Mesenchymal stem cell (in vitro differentiated cells and primary cell): ENCODE results near the gene IL1A.
A peak's percentile ranks its signal among the peaks of the same experiment; 100 is the strongest.

ENCODE experiments used
- DNase-seq: peaks from one replicate; pipeline ENCODE4 v3.0.0-alpha.2; 2013
- H2AFZ ChIP-seq: one replicate; pipeline ENCODE4 v1.6.1; 2013; ENCODE audit warnings: low read depth, mild to moderate bottlenecking, control low read depth, inconsistent platforms, low read length, moderate library complexity
- H2AK5ac ChIP-seq: 2 replicates; pipeline ENCODE4 v1.6.1; 2013; ENCODE audit warnings: low read length, moderate library complexity, mild to moderate bottlenecking, inconsistent platforms; ENCODE audit not compliant: severe bottlenecking
- H2BK120ac ChIP-seq: one replicate; pipeline ENCODE4 v1.6.1; 2013; ENCODE audit warnings: low read depth, mild to moderate bottlenecking, inconsistent platforms, low read length, moderate library complexity
- H2BK12ac ChIP-seq, 2 experiments: one replicate each; pipeline ENCODE4 v1.6.1; 2013; ENCODE audit warnings: inconsistent platforms in 2 of 2, low read length in 2 of 2, mild to moderate bottlenecking in 2 of 2, moderate library complexity in 2 of 2, control low read depth in 1 of 2
- H2BK15ac ChIP-seq: one replicate; pipeline ENCODE4 v1.6.1; 2013; ENCODE audit warnings: mild to moderate bottlenecking, low read depth, inconsistent platforms; ENCODE audit not compliant: poor library complexity, severe bottlenecking
- H2BK5ac ChIP-seq: 2 replicates; pipeline ENCODE4 v1.6.1; 2013; ENCODE audit warnings: low read depth, mild to moderate bottlenecking, low read length, control low read depth, inconsistent platforms; ENCODE audit not compliant: poor library complexity, severe bottlenecking
- H3K14ac ChIP-seq, 2 experiments: one replicate each; pipeline ENCODE4 v1.6.1; 2013; ENCODE audit warnings: inconsistent platforms in 2 of 2, low read length in 2 of 2, control low read depth in 1 of 2, mild to moderate bottlenecking in 1 of 2, moderate library complexity in 1 of 2
- H3K18ac ChIP-seq, 2 experiments: one replicate each; pipeline ENCODE4 v1.6.1; 2013; ENCODE audit warnings: inconsistent platforms in 2 of 2, low read length in 2 of 2, control low read depth in 1 of 2, low read depth in 1 of 2, mild to moderate bottlenecking in 1 of 2
- H3K23ac ChIP-seq, 2 experiments: one replicate each; pipeline ENCODE4 v1.6.1; 2013; ENCODE audit warnings: inconsistent platforms in 2 of 2, low read length in 2 of 2, mild to moderate bottlenecking in 2 of 2, moderate library complexity in 2 of 2, control low read depth in 1 of 2
- H3K27ac ChIP-seq: 2 replicates; pipeline ENCODE4 v1.5.1; 2013; ENCODE audit warnings: mild to moderate bottlenecking, moderate library complexity, low read length, control low read depth, inconsistent platforms; ENCODE audit not compliant: poor library complexity, severe bottlenecking
- H3K27me3 ChIP-seq, 2 experiments: 2 replicates each; pipeline versions ENCODE4 v1.6.1 to v1.7.0; 2013; ENCODE audit warnings: low read length in 2 of 2, mild to moderate bottlenecking in 2 of 2, moderate library complexity in 2 of 2, control low read depth in 1 of 2, inconsistent platforms in 1 of 2; ENCODE audit not compliant: control insufficient read depth in 1 of 2, insufficient read depth in 1 of 2
- H3K36me3 ChIP-seq, 2 experiments: 2 replicates each; pipeline versions ENCODE4 v1.6.1 to v1.7.0; 2013; ENCODE audit warnings: low read length in 2 of 2, control low read depth in 1 of 2, inconsistent platforms in 1 of 2, low read depth in 1 of 2, mild to moderate bottlenecking in 1 of 2; ENCODE audit not compliant: insufficient read depth in 2 of 2, control insufficient read depth in 1 of 2
- H3K4ac ChIP-seq, 2 experiments: one replicate each; pipeline ENCODE4 v1.6.1; 2013; ENCODE audit warnings: inconsistent platforms in 2 of 2, low read length in 2 of 2, mild to moderate bottlenecking in 2 of 2, moderate library complexity in 2 of 2, control low read depth in 1 of 2, low read depth in 1 of 2
- H3K4me1 ChIP-seq: 2 replicates; pipeline ENCODE4 v1.6.1; 2013; ENCODE audit warnings: low read depth, low read length, control low read depth; ENCODE audit not compliant: control insufficient read depth, insufficient read depth
- H3K4me2 ChIP-seq: 2 replicates; pipeline ENCODE4 v1.6.1; 2013; ENCODE audit warnings: low read length, mild to moderate bottlenecking, inconsistent platforms; ENCODE audit not compliant: poor library complexity, severe bottlenecking
- H3K4me3 ChIP-seq, 2 experiments: 2 replicates each; pipeline versions ENCODE4 v1.5.1 to v1.7.0; 2013; ENCODE audit warnings: low read length in 2 of 2, mild to moderate bottlenecking in 2 of 2, control low read depth in 1 of 2, low read depth in 1 of 2; ENCODE audit not compliant: insufficient read depth in 1 of 2
- H3K79me1 ChIP-seq: replicated peaks from 2 replicates; pipeline ENCODE4 v1.6.1; 2013; ENCODE audit warnings: mild to moderate bottlenecking, control low read depth, low read length, inconsistent platforms; ENCODE audit not compliant: poor library complexity, severe bottlenecking
- H3K9ac ChIP-seq: 2 replicates; pipeline ENCODE4 v1.7.0; 2013; ENCODE audit warnings: mild to moderate bottlenecking, low read length, moderate library complexity
- H3K9me3 ChIP-seq: 2 replicates; pipeline ENCODE4 v1.7.0; 2013; ENCODE audit warnings: mild to moderate bottlenecking, low read length; ENCODE audit not compliant: control insufficient read depth
- H4K8ac ChIP-seq: one replicate; pipeline ENCODE4 v1.6.1; 2013; ENCODE audit warnings: inconsistent platforms, mild to moderate bottlenecking, low read length, moderate library complexity
- H4K91ac ChIP-seq: one replicate; pipeline ENCODE4 v1.6.1; 2013; ENCODE audit warnings: mild to moderate bottlenecking, low read length, inconsistent platforms
- WGBS: methylation state at CpG from one replicate; pipeline ENCODE4 v1.1.7; 2013; ENCODE audit warnings: mixed read lengths; 5-methylcytosine and 5-hydroxymethylcytosine counted together

The IL1A gene

DNA sequence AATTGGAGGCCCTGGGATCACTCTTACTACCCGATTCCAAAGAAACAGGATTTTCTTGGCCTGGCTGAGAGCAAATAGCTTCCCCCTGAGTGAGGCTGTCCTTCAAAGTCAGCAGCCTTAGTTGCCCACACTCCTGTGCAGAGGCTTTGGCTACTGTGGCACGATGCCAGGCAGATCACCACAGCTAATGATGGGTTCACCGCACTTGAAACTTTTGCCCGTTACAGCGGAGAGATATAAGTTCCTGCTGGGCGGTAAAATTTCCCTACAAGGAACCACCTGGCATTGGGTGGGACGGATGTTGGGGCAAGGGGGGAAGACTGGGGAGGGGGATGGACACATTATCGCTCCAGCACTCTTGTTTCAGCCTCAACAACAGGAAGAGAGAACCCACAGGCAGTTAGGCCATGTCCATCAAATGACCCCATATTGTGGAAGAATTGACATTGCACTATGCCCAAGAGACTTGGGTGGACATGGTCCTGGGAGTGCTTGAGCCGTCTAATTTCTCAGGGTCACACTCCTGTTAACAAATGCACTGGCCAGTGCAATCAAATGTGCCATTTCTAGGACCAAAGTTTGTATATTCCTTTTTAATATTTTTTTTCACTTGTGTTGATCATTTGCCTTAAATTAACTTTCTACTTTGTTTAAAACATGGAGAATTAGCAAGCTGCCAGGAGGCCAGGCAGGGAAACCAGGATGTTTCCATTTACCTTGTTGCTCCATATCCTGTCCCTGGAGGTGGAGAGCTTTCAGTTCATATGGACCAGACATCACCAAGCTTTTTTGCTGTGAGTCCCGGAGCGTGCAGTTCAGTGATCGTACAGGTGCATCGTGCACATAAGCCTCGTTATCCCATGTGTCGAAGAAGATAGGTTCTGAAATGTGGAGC, 47.9 kb upstream of the IL1A start:
- Histone ChIP-seq H3K79me1 (no peaks in the 10 kb centered on the region), H2BK120ac (no peak overlapping the region), H2AFZ (no peak overlapping the region), H3K18ac (no peak overlapping the region), H3K4me1 (peaks cover 3% of the 10 kb centered on the region), H4K8ac (no peak overlapping the region), H4K91ac (no peak overlapping the region), H2BK12ac (no peak overlapping the region), H3K27ac (no peak overlapping the region), H3K36me3 (peaks cover 0 to 4% of the 10 kb centered on the region in 2 experiments), H3K4me3 (no peak overlapping the region), H3K14ac (peak overlapping the region in 1 of 2 experiments; percentile 26), H3K4ac (no peak overlapping the region), H2BK5ac (no peak overlapping the region), H2AK5ac (no peak overlapping the region), H3K27me3 (peaks cover 0 to 3% of the 10 kb centered on the region in 2 experiments), H2BK15ac (no peak overlapping the region), H3K9ac (no peak overlapping the region), H3K9me3 (no peaks in the 10 kb centered on the region), H3K4me2 (no peak overlapping the region), H3K23ac (no peak overlapping the region)
- WGBS = 88% methylated on average over 13 of the region's 15 CpGs
- no peak for DNase-seq

GRCh38 chr2:112831513-112831845, 47.2 kb upstream of the IL1A start:
- WGBS = 68% methylated on average over 2 of the region's 2 CpGs

DNA sequence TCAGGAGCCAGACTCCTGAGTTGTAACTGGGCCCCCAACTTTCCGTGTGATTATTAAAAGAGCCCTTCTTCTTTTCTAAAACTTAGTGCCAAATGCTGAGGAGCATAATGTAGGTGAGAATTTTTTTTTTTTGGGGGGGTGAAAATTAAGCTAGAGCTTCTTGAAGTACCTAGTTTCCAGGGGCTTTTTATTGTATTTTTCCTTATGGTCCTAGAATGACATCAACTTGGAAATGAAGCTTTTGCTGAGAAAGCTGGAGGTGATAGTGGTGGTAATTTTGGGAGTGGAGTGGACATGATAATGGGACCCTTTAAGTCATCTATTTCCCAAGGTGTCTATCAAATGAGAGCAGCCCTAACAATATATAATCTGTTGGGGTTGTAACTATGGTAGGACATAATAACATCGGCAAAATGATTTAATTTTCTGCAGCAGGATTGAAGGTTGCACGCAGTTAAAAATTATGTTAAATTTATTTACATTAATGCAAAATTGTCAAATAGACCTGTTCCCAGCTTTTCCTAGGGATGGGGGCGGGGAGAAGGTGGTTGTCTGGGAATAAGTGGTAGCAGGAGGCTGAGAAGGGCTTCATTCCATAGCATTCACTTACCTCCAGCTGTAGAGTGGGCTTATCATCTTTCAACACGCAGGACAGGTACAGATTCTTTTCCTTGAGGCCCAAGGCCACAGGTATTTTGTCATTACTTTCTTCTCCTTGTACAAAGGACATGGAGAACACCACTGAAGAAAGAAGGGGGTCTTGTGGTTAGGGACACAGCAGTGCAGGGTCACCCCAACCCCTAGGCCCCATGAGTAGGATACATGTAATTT, 46.6 kb upstream of the IL1A start:
- Histone ChIP-seq H3K4ac (no peak overlapping the region), H2AFZ (no peak overlapping the region), H4K8ac (no peak overlapping the region), H3K4me3 (no peak overlapping the region), H3K9ac (no peak overlapping the region), H2BK12ac (no peak overlapping the region), H3K27ac (no peak overlapping the region), H3K4me2 (no peak overlapping the region), H3K9me3 (no peaks in the 10 kb centered on the region), H2AK5ac (no peak overlapping the region), H2BK5ac (no peak overlapping the region), H3K4me1 (peaks cover 3% of the 10 kb centered on the region), H3K18ac (no peak overlapping the region), H2BK15ac (no peak overlapping the region), H4K91ac (no peak overlapping the region), H3K36me3 (peaks cover 0 to 4% of the 10 kb centered on the region in 2 experiments), H3K27me3 (peaks cover 0 to under 1% of the 10 kb centered on the region in 2 experiments), H3K14ac (no peak overlapping the region), H2BK120ac (no peak overlapping the region), H3K79me1 (no peaks in the 10 kb centered on the region), H3K23ac (no peak overlapping the region)
- 100% methylated on average over 2 of the region's 5 CpGs for whole genome bisulfite sequencing
- DNase-seq = no peak

More at GRCh38 chr2:112831513-112831845, 47.2 kb upstream of the IL1A start:
- H3K27ac ChIP-seq = no peak overlapping the region
- H3K27me3 ChIP-seq = peaks cover 0 to 3% of the 10 kb centered on the region in 2 experiments
- H3K4me3 ChIP-seq = no peak overlapping the region
- H4K8ac ChIP-seq = no peak overlapping the region
- H3K18ac ChIP-seq = no peak overlapping the region
- no peaks in the 10 kb centered on the region for H3K9me3 ChIP-seq
- H3K23ac ChIP-seq = no peak overlapping the region
- peaks cover 3% of the 10 kb centered on the region for H3K4me1 ChIP-seq
- no peaks in the 10 kb centered on the region for H3K79me1 ChIP-seq
- DNase-seq = no peak
- H3K36me3 ChIP-seq = peaks cover 0 to 4% of the 10 kb centered on the region in 2 experiments
- H2AFZ ChIP-seq = no peak overlapping the region
- H2BK5ac ChIP-seq = no peak overlapping the region
- H3K14ac ChIP-seq = no peak overlapping the region
- H3K4ac ChIP-seq = no peak overlapping the region
- no peak overlapping the region for H2BK15ac ChIP-seq
- no peak overlapping the region for H2BK120ac ChIP-seq
- no peak overlapping the region for H3K9ac ChIP-seq
- H4K91ac ChIP-seq = no peak overlapping the region
- no peak overlapping the region for H3K4me2 ChIP-seq
- no peak overlapping the region for H2AK5ac ChIP-seq
- H2BK12ac ChIP-seq = no peak overlapping the region
